ENCODE results near the gene PACSIN1.

The PACSIN1 gene

GRCh38 chr6:34529665-34530327 lies 63.9 kb downstream of the PACSIN1 start:
- no peak for DNase-seq

GRCh38 chr6:34530753-34531365 lies 65.0 kb downstream of the PACSIN1 start:
- DNase-seq, result no peak

GRCh38 chr6:34531580-34532201 lies 65.8 kb downstream of the PACSIN1 start:
- DNase-seq, result no peak

GRCh38 chr6:34532230-34532629 lies 66.4 kb downstream of the PACSIN1 start:
- DNase-seq, result no peak

GRCh38 chr6:34534146-34534545 lies 68.3 kb downstream of the PACSIN1 start:
- no peak for DNase-seq

GRCh38 chr6:34534656-34535055 lies 68.8 kb downstream of the PACSIN1 start:
- DNase-seq, result no peak

GRCh38 chr6:34535199-34535598 lies 69.3 kb downstream of the PACSIN1 start:
- DNase-seq, result no peak

GRCh38 chr6:34535646-34536045 lies 69.8 kb downstream of the PACSIN1 start:
- no peak for DNase-seq

GRCh38 chr6:34536251-34536958 lies 70.5 kb downstream of the PACSIN1 start:
- no peak for DNase-seq

- DNase-seq, result no peak
These were observed 71.3 kb downstream of the PACSIN1 start for GRCh38 chr6:34536959-34537848.

GRCh38 chr6:34537922-34538550 lies 72.2 kb downstream of the PACSIN1 start:
- no peak for DNase-seq

GRCh38 chr6:34538581-34538980 lies 72.7 kb downstream of the PACSIN1 start:
- DNase-seq, result no peak

GRCh38 chr6:34539181-34539580 lies 73.3 kb downstream of the PACSIN1 start:
- DNase-seq, result no peak

GRCh38 chr6:34540222-34540621 lies 74.3 kb downstream of the PACSIN1 start:
- DNase-seq, result no peak

- no peak for DNase-seq
These were observed 75.0 kb downstream of the PACSIN1 start for GRCh38 chr6:34540841-34541240.

GRCh38 chr6:34543421-34543820 lies 77.5 kb downstream of the PACSIN1 start:
- DNase-seq, result no peak

- no peak for DNase-seq
These were observed 78.3 kb downstream of the PACSIN1 start for GRCh38 chr6:34544052-34544604.

- no peak for DNase-seq
These were observed 79.0 kb downstream of the PACSIN1 start for GRCh38 chr6:34544776-34545471.

GRCh38 chr6:34546551-34547321 lies 80.9 kb downstream of the PACSIN1 start:
- no peak for DNase-seq
